Esophagus squamous epithelium (tissue), 4 donors: ENCODE results near the gene NKAIN4.

Source experiments
- CTCF ChIP-seq, 6 experiments: fragments of 450-650 bp in 4 of 6; fragments of 200-600 bp in 2 of 6; sonication (generic) in 2 of 6; IDR thresholded peaks; one replicate each; pipeline ENCODE4 v1.5.1; 2016 to 2019; ENCODE audit warnings: antibody characterized with exemption in 6 of 6, mild to moderate bottlenecking in 4 of 6, moderate library complexity in 4 of 6
- POLR2A ChIP-seq, 4 donors: fragments of 450-650 bp; IDR thresholded peaks; one replicate each; pipeline ENCODE4 v1.6.1; 2017; ENCODE audit warnings: antibody characterized with exemption in 4 of 4, mild to moderate bottlenecking in 4 of 4, moderate library complexity in 3 of 4

DNA sequence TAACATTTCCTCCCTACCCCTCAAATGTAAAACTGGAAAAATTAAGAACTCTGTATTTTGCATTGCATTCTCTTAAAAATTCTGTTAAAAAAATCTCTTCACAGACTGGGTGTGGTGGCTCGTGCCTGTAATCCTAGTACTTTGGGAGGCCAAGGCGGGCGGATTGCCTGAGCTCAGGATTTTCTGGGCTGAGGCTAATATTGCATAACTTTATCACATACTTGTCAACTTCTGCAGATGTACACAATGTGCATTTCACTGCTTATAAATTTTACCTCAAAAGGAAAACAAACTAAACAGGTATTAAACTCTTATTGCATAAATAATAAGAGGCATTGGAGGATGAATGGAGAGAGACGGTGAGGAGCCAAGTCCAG, 59.5 kb downstream of the NKAIN4 start:
- TF ChIP-seq CTCF (IDR thresholded peaks at IDR 0.05), result no peak
- TF ChIP-seq POLR2A (IDR thresholded peaks at IDR 0.05), result no peak
